Astrocyte (in vitro differentiated cells and primary cell): ENCODE data around the gene ALMS1.

Experiments used
- CTCF ChIP-seq: IDR thresholded peaks from 2 replicates; pipeline ENCODE4 v1.5.1; 2011; ENCODE audit warnings: low read depth, mild to moderate bottlenecking, inconsistent platforms, low read length, moderate library complexity; ENCODE audit not compliant: insufficient read depth
- EZH2 ChIP-seq: IDR thresholded peaks from 2 replicates; pipeline ENCODE4 v1.6.1; 2012; ENCODE audit warnings: mild to moderate bottlenecking, low read length, inconsistent platforms; ENCODE audit not compliant: insufficient read depth

GRCh38 chr2:73487112-73487657, 101.5 kb downstream of the ALMS1 start:
- TF ChIP-seq CTCF (no peak), EZH2 (no peak)
